ENCODE measurements around the gene CAPN8. TPM values are rescaled to one million over a fixed set of nuclear protein-coding genes. Genes with fewer than 3 reads are reported as not detected.

Gene CAPN8
- total and polyA plus RNA-seq, 4 donors = 0.08 to 0.16 TPM; not detected in 2

DNA sequence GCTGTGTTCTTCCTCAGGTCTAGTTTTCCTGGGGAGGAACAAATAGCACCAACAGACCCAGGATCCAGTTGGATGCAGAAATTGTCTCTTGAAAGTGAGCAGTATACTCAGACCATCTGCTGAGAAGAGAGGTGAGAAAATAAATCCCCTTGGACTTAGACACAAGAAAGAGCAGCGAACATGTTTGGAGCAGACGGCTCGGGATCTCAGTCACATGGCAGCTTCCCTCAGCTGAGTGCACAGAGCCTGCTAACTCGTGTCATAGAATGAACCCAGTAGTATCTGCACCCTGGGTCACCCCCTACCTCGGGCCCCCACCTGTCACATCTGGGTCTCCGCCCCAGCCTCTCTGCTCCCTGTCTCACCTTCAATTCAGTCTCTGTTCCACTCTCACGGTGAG lies 156.7 kb downstream of the CAPN8 start (continued):
- TF ChIP-seq, protein P1, sequence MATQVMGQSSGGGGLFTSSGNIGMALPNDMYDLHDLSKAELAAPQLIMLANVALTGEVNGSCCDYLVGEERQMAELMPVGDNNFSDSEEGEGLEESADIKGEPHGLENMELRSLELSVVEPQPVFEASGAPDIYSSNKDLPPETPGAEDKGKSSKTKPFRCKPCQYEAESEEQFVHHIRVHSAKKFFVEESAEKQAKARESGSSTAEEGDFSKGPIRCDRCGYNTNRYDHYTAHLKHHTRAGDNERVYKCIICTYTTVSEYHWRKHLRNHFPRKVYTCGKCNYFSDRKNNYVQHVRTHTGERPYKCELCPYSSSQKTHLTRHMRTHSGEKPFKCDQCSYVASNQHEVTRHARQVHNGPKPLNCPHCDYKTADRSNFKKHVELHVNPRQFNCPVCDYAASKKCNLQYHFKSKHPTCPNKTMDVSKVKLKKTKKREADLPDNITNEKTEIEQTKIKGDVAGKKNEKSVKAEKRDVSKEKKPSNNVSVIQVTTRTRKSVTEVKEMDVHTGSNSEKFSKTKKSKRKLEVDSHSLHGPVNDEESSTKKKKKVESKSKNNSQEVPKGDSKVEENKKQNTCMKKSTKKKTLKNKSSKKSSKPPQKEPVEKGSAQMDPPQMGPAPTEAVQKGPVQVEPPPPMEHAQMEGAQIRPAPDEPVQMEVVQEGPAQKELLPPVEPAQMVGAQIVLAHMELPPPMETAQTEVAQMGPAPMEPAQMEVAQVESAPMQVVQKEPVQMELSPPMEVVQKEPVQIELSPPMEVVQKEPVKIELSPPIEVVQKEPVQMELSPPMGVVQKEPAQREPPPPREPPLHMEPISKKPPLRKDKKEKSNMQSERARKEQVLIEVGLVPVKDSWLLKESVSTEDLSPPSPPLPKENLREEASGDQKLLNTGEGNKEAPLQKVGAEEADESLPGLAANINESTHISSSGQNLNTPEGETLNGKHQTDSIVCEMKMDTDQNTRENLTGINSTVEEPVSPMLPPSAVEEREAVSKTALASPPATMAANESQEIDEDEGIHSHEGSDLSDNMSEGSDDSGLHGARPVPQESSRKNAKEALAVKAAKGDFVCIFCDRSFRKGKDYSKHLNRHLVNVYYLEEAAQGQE (IDR thresholded peaks at IDR 0.05) = no peak
- TF ChIP-seq, protein P2, sequence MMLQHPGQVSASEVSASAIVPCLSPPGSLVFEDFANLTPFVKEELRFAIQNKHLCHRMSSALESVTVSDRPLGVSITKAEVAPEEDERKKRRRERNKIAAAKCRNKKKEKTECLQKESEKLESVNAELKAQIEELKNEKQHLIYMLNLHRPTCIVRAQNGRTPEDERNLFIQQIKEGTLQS (IDR thresholded peaks at IDR 0.05) = no peak
- TF ChIP-seq FOXA2 (IDR thresholded peaks at IDR 0.05) (no peak), HNF4A (conservative IDR thresholded peaks at IDR 0.05) (no peak), FOXA1 (IDR thresholded peaks at IDR 0.05) (no peak), GABPA (IDR thresholded peaks at IDR 0.05 in 1 of 2, conservative IDR thresholded peaks at IDR 0.05 in 1 of 2) (no peak), YY1 (IDR thresholded peaks at IDR 0.05) (no peak)

DNA sequence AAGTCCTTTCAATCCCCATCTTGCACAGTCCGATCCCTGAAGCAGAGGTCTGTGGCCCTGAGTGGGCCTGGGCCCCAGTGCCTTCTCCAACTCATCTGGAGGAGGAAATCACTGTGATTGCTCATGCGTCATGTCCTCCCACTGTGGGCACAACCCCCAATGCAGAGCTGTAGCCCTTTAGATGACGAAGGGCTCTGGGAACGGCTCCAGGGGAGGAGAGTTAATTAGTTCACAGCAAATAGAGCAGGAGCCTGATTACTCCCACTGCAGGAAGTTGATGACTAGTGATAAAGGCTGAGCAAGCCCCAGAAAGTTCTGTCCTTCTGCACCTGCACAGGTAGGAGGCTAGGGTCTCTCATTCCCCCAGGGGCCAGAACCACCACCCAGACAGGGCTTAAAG lies 160.8 kb downstream of the CAPN8 start:
- WGBS = 74% methylated on average over 4 of the region's 4 CpGs

DNA sequence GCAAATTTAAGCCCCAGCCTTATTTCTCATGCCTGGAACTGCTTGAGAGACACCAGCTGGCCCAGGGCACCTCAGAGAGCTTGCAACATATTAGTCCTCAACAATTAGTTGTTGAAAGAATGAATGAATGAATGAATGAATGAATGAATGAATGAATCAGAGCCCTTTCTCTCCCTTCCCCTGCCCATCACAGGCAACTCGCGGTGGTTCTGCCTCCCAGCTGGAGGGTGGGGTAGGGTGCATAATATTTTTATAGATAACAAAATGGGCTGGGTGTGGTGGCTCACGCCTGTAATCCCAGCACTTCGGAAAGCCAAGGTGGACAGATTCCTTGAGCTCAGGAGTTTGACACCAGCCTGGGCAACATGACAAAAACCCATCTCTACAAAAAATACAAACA lies 162.2 kb downstream of the CAPN8 start:
- Histone ChIP-seq H3K4me1 (ENCODE audit: control insufficient read depth in 4 of 4, insufficient read depth in 4 of 4, low read length in 3 of 4) (no peaks in the 10 kb centered on the region), H3K27me3 (ENCODE audit: control insufficient read depth in 4 of 4, insufficient read depth in 4 of 4, low read length in 3 of 4) (no peaks in the 10 kb centered on the region), H3K9me3 (ENCODE audit: control insufficient read depth in 4 of 4, low read length in 3 of 4) (no peaks in the 10 kb centered on the region), H3K27ac (ENCODE audit: low read depth in 1 of 2, low read length in 2 of 2) (no peak overlapping the region), H3K4me3 (ENCODE audit: low read depth in 1 of 3, low read length in 3 of 3) (no peak overlapping the region), H3K9ac (ENCODE audit: low read depth in 1 of 2, low read length in 2 of 2) (no peak overlapping the region), H3K36me3 (ENCODE audit: control insufficient read depth in 4 of 4, insufficient read depth in 3 of 4, low read depth in 1 of 4, low read length in 3 of 4) (no peaks in the 10 kb centered on the region)
- WGBS = 87% methylated on average over 4 of the region's 4 CpGs
- no peak for DNase-seq (ENCODE audit: low spot score)
- TF ChIP-seq, protein P3, sequence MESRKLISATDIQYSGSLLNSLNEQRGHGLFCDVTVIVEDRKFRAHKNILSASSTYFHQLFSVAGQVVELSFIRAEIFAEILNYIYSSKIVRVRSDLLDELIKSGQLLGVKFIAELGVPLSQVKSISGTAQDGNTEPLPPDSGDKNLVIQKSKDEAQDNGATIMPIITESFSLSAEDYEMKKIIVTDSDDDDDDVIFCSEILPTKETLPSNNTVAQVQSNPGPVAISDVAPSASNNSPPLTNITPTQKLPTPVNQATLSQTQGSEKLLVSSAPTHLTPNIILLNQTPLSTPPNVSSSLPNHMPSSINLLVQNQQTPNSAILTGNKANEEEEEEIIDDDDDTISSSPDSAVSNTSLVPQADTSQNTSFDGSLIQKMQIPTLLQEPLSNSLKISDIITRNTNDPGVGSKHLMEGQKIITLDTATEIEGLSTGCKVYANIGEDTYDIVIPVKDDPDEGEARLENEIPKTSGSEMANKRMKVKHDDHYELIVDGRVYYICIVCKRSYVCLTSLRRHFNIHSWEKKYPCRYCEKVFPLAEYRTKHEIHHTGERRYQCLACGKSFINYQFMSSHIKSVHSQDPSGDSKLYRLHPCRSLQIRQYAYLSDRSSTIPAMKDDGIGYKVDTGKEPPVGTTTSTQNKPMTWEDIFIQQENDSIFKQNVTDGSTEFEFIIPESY (IDR thresholded peaks at IDR 0.05) = no peak
- TF ChIP-seq, protein P2 (IDR thresholded peaks at IDR 0.05) = no peak
- TF ChIP-seq, protein P1 (IDR thresholded peaks at IDR 0.05) = no peak
- TF ChIP-seq RXRA (IDR thresholded peaks at IDR 0.05) (no peak), EGR1 (IDR thresholded peaks at IDR 0.05; ENCODE audit: low read depth in 2 of 2) (no peak), TAF1 (conservative IDR thresholded peaks at IDR 0.05) (no peak), HNF4G (IDR thresholded peaks at IDR 0.05) (no peak), NR2F2 (IDR thresholded peaks at IDR 0.05) (no peak), HNF4A (conservative IDR thresholded peaks at IDR 0.05) (no peak), YY1 (IDR thresholded peaks at IDR 0.05) (no peak), RAD21 (IDR thresholded peaks at IDR 0.05) (no peak), JUND (IDR thresholded peaks at IDR 0.05) (no peak)

More for the DNA sequence above, 160.8 kb downstream of the CAPN8 start:
- no peaks in the 10 kb centered on the region for H3K36me3 ChIP-seq (ENCODE audit: control insufficient read depth in 4 of 4, insufficient read depth in 3 of 4, low read depth in 1 of 4, low read length in 3 of 4)
- H3K27ac ChIP-seq (ENCODE audit: low read depth in 1 of 2, low read length in 2 of 2) = no peak overlapping the region
- no peak overlapping the region for H3K9ac ChIP-seq (ENCODE audit: low read depth in 1 of 2, low read length in 2 of 2)
- no peak overlapping the region for H3K4me3 ChIP-seq (ENCODE audit: low read depth in 1 of 3, low read length in 3 of 3)
- no peak for TF ChIP-seq TAF1 (conservative IDR thresholded peaks at IDR 0.05)
- TF ChIP-seq, protein P4, sequence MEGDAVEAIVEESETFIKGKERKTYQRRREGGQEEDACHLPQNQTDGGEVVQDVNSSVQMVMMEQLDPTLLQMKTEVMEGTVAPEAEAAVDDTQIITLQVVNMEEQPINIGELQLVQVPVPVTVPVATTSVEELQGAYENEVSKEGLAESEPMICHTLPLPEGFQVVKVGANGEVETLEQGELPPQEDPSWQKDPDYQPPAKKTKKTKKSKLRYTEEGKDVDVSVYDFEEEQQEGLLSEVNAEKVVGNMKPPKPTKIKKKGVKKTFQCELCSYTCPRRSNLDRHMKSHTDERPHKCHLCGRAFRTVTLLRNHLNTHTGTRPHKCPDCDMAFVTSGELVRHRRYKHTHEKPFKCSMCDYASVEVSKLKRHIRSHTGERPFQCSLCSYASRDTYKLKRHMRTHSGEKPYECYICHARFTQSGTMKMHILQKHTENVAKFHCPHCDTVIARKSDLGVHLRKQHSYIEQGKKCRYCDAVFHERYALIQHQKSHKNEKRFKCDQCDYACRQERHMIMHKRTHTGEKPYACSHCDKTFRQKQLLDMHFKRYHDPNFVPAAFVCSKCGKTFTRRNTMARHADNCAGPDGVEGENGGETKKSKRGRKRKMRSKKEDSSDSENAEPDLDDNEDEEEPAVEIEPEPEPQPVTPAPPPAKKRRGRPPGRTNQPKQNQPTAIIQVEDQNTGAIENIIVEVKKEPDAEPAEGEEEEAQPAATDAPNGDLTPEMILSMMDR (IDR thresholded peaks at IDR 0.05; ENCODE audit: low read depth, low read length, missing input control) = no peak
- no peak for TF ChIP-seq FOXA2 (IDR thresholded peaks at IDR 0.05)
- TF ChIP-seq, protein P5, sequence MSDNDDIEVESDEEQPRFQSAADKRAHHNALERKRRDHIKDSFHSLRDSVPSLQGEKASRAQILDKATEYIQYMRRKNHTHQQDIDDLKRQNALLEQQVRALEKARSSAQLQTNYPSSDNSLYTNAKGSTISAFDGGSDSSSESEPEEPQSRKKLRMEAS (IDR thresholded peaks at IDR 0.05) = no peak
- no peak for TF ChIP-seq RAD21 (IDR thresholded peaks at IDR 0.05)
- TF ChIP-seq NR2F2 (IDR thresholded peaks at IDR 0.05) = no peak
- TF ChIP-seq HNF4G (IDR thresholded peaks at IDR 0.05) = no peak
- no peaks in the 10 kb centered on the region for H3K27me3 ChIP-seq (ENCODE audit: control insufficient read depth in 4 of 4, insufficient read depth in 4 of 4, low read length in 3 of 4)
- no peak for DNase-seq (ENCODE audit: low spot score)
- no peaks in the 10 kb centered on the region for H3K4me1 ChIP-seq (ENCODE audit: control insufficient read depth in 4 of 4, insufficient read depth in 4 of 4, low read length in 3 of 4)
- H3K9me3 ChIP-seq (ENCODE audit: control insufficient read depth in 4 of 4, low read length in 3 of 4) = no peaks in the 10 kb centered on the region
